Measurements from ENCODE around the gene HOXD8. TPM values are rescaled to one million over a fixed set of nuclear protein-coding genes. Genes with fewer than 3 reads are reported as not detected.

HOXD8 gene
- total and polyA plus RNA-seq, 2 of the 8 experiments (the other 6 are each of a cell fraction or from before 2014, with no cell fraction given) = not detected

DNA sequence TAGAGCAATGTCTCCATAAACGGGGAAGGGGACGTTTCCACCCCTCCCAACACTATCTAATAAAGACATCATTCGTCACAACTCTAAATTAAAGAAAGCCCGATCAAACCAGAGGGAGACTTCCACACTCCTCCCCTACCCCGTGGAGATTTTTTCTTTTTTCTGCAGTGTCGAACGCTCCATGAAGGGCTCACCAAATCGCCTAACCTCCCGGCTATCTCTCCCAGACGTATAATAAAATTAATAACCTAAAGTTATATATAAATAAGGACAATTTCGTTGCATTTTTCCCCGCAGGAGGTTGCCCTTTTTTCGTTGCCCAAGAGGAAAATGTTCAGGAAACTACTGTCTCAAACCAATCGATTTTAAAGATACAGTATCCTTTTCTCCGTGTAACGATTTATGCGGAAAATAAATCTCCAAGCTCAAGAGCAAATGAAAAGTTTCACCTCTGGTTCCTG is 48.1 kb upstream of the HOXD8 start:
- no peak overlapping the region for H2BK12ac ChIP-seq (ENCODE audit: low read depth, low read length)
- peaks cover 85 to 98% (median 92%) of the 10 kb centered on the region in 4 experiments for H3K27me3 ChIP-seq (replicated peaks in 1 of 4; ENCODE audit: control insufficient read depth in 3 of 4, extremely low read depth in 1 of 4, insufficient read depth in 3 of 4, low read length in 3 of 4)
- H2AK5ac ChIP-seq (ENCODE audit: low read depth, low read length) = no peak overlapping the region
- no peak overlapping the region for H2BK5ac ChIP-seq (ENCODE audit: low read depth, low read length)
- H2BK120ac ChIP-seq (replicated peaks; ENCODE audit: low read depth, low read length) = no peak overlapping the region
- no peak overlapping the region for H3K56ac ChIP-seq (replicated peaks; ENCODE audit: insufficient read length, low read depth, low read length)
- H3K79me1 ChIP-seq (ENCODE audit: low read depth, low read length) = no peaks in the 10 kb centered on the region
- no peak overlapping the region for H3K4ac ChIP-seq (replicated peaks; ENCODE audit: insufficient read length, low read depth, low read length)
- FAIRE-seq (no peak), DNase-seq (ENCODE audit: low read depth in 1 of 2, low spot score in 2 of 2) (no peak)
- no peak overlapping the region for H3K4me3 ChIP-seq (ENCODE audit: extremely low read depth in 1 of 4, insufficient read depth in 2 of 4, low read depth in 3 of 4, low read length in 4 of 4)
- H4K8ac ChIP-seq (ENCODE audit: extremely low read depth, insufficient read depth, low read length) = no peak overlapping the region
- peaks cover 0 to 5% (median 0%) of the 10 kb centered on the region in 4 experiments; a peak in 1 of 8 replicates for H3K36me3 ChIP-seq (ENCODE audit: control insufficient read depth in 2 of 4, insufficient read depth in 4 of 4, low read length in 3 of 4)
- no peak overlapping the region for H3K23ac ChIP-seq (ENCODE audit: insufficient read length)
- H3K4me2 ChIP-seq (ENCODE audit: insufficient read depth in 1 of 2, low read depth in 2 of 2, low read length in 2 of 2) = peak overlapping the region; percentile 55 to 67; a peak in 2 of 4 replicates
- POLR2A ChIA-PET (ENCODE audit: partially characterized antibody) = interaction anchor here (2.5 kb wide), 1 partner anchor 16 kb away, joined by 8 read pairs; no protein-coding TSS in a partner anchor
- H3K9me3 ChIP-seq (ENCODE audit: insufficient read depth in 2 of 2, low read depth in 1 of 2, low read length in 1 of 2) = no peaks in the 10 kb centered on the region; a peak in 1 of 4 replicates
- no peak overlapping the region for H4K5ac ChIP-seq (ENCODE audit: insufficient read length, low read depth, low read length)
- H4K20me1 ChIP-seq (replicated peaks in 1 of 2; ENCODE audit: control insufficient read depth in 1 of 2, insufficient read depth in 2 of 2, low read length in 2 of 2) = peaks cover 15 to 19% of the 10 kb centered on the region in 2 experiments
- TF ChIP-seq BRCA1 (IDR thresholded peaks at IDR 0.05; ENCODE audit: low read depth, low read length) (no peak), TAF1 (IDR thresholded peaks at IDR 0.05; ENCODE audit: low read depth, low read length) (no peak), GABPA (IDR thresholded peaks at IDR 0.05; ENCODE audit: borderline replicate concordance, insufficient read depth, low read length) (no peak), POLR2AphosphoS5 (IDR thresholded peaks at IDR 0.05; ENCODE audit: low read depth, low read length) (no peak), CREB1 (IDR thresholded peaks at IDR 0.05) (no peak), GTF2F1 (IDR thresholded peaks at IDR 0.05; ENCODE audit: borderline replicate concordance, low read depth, low read length) (no peak), SIN3A (conservative IDR thresholded peaks at IDR 0.05 in 1 of 2, IDR thresholded peaks at IDR 0.05 in 1 of 2; ENCODE audit: low read depth in 1 of 2, low read length in 2 of 2) (no peak), CTBP2 (IDR thresholded peaks at IDR 0.05; ENCODE audit: borderline replicate concordance, insufficient read depth, insufficient read length, low read length) (no peak)
- TF ChIP-seq, protein P1, sequence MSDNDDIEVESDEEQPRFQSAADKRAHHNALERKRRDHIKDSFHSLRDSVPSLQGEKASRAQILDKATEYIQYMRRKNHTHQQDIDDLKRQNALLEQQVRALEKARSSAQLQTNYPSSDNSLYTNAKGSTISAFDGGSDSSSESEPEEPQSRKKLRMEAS (IDR thresholded peaks at IDR 0.05) = no peak
- no peak overlapping the region for H4K91ac ChIP-seq (replicated peaks; ENCODE audit: insufficient read length, low read length)
- no peaks in the 10 kb centered on the region for H3K79me2 ChIP-seq (ENCODE audit: control insufficient read depth in 1 of 2, insufficient read depth in 2 of 2, low read length in 2 of 2)
- no peak overlapping the region for H3K27ac ChIP-seq (ENCODE audit: low read depth, low read length)
- H3K9ac ChIP-seq (replicated peaks in 1 of 4; ENCODE audit: extremely low read depth in 1 of 4, low read depth in 3 of 4, low read length in 3 of 4) = no peak overlapping the region
- H3K18ac ChIP-seq (ENCODE audit: extremely low read depth, low read length) = no peak overlapping the region
- CTCF ChIA-PET (ENCODE audit: partially characterized antibody) = interaction anchor here (0.7 to 7.8 kb wide), 15 partner anchors 10 to 714 kb away, joined by 3 to 130 read pairs (median 6); partner anchors contain the start of genes HOXD12 and HOXD13
- no peak overlapping the region for H2AFZ ChIP-seq (ENCODE audit: low read length)
- WGBS, 2 experiments (ENCODE audit: extremely low coverage in 1 of 2, insufficient coverage in 1 of 2, insufficient read length in 1 of 2, insufficient replicate concordance in 2 of 2, low coverage in 1 of 2, low lambda C conversion rate in 2 of 2, missing lambda C conversion rate in 1 of 2) = 15% methylated on average over 17 of the region's 17 CpGs; no CpG with 5 or more reads in 1 of the 2 experiments
- no peak overlapping the region for H2BK20ac ChIP-seq (ENCODE audit: low read length)
- no peak overlapping the region for H3K14ac ChIP-seq (ENCODE audit: insufficient read length)
- peaks cover 6% of the 10 kb centered on the region; the same call in 1 of the 2 replicates for H3K23me2 ChIP-seq (ENCODE audit: low read depth, low read length)
- H3K4me1 ChIP-seq (replicated peaks in 1 of 4; ENCODE audit: control insufficient read depth in 3 of 4, insufficient read depth in 4 of 4, low read length in 3 of 4) = peaks cover 0 to 29% (median 13%) of the 10 kb centered on the region in 4 experiments; a peak in 5 of 7 replicates
- no peak overlapping the region for H2BK15ac ChIP-seq (ENCODE audit: low read length)
